ENCODE results near the gene PEX14. TPM values are rescaled to one million over a fixed set of nuclear protein-coding genes. Genes with fewer than 3 reads are reported as not detected.

Gene PEX14
- total RNA-seq, 1 donor: 15.2 TPM

DNA sequence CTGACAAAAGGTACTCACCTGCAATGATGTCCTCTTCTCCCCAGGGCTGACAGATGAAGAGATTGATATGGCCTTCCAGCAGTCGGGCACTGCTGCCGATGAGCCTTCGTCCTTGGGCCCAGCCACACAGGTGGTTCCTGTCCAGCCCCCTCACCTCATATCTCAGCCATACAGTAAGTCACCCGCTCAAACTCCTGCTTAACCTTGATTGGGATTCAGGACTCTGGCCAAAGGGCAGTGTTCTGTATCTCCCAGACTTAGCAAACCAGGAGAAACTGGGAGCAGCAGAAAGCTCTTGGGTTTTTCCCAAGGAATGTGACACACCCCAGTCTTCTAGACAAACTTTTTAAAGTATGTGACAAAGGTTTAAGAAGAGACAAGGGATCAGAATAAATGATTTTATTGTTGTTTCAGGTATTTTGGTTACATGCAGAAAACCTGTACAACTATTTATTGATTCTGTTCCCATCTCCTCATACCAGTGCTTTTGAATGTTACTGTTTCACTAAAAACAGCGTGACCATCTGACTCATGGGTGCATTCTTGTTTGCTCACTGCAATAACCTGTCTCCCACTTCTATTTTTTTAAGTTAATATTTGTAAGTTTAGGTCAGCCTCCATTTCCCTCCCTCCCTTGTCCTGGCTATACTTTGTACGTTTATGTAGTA lies 124.6 kb downstream of the PEX14 start:
- Histone ChIP-seq H3K4me3 (ENCODE audit: insufficient read depth, low read length) (no peak overlapping the region), H3K4me2 (ENCODE audit: insufficient read depth, low read length) (peak overlapping the region; percentile 62), H3K79me2 (ENCODE audit: insufficient read depth, low read length) (no peaks in the 10 kb centered on the region), H3K36me3 (ENCODE audit: insufficient read depth, low read length) (peaks cover 3% of the 10 kb centered on the region), H2AFZ (ENCODE audit: low read length) (no peak overlapping the region), H3K4me1 (ENCODE audit: insufficient read depth, low read length) (peaks cover 14% of the 10 kb centered on the region), H4K20me1 (ENCODE audit: insufficient read depth, low read length) (no peaks in the 10 kb centered on the region), H3K27me3 (ENCODE audit: insufficient read depth, low read length) (no peaks in the 10 kb centered on the region), H3K9me3 (ENCODE audit: low read depth, low read length) (no peaks in the 10 kb centered on the region), H3K27ac (ENCODE audit: low read depth, low read length) (peak overlapping the region; percentile 80)
- TF ChIP-seq, protein P1, sequence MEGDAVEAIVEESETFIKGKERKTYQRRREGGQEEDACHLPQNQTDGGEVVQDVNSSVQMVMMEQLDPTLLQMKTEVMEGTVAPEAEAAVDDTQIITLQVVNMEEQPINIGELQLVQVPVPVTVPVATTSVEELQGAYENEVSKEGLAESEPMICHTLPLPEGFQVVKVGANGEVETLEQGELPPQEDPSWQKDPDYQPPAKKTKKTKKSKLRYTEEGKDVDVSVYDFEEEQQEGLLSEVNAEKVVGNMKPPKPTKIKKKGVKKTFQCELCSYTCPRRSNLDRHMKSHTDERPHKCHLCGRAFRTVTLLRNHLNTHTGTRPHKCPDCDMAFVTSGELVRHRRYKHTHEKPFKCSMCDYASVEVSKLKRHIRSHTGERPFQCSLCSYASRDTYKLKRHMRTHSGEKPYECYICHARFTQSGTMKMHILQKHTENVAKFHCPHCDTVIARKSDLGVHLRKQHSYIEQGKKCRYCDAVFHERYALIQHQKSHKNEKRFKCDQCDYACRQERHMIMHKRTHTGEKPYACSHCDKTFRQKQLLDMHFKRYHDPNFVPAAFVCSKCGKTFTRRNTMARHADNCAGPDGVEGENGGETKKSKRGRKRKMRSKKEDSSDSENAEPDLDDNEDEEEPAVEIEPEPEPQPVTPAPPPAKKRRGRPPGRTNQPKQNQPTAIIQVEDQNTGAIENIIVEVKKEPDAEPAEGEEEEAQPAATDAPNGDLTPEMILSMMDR (IDR thresholded peaks at IDR 0.05; ENCODE audit: extremely low read depth, low read depth, low read length): no peak
- DNase-seq (ENCODE audit: insufficient read length, low spot score, missing footprints): peak; percentile 91

DNA sequence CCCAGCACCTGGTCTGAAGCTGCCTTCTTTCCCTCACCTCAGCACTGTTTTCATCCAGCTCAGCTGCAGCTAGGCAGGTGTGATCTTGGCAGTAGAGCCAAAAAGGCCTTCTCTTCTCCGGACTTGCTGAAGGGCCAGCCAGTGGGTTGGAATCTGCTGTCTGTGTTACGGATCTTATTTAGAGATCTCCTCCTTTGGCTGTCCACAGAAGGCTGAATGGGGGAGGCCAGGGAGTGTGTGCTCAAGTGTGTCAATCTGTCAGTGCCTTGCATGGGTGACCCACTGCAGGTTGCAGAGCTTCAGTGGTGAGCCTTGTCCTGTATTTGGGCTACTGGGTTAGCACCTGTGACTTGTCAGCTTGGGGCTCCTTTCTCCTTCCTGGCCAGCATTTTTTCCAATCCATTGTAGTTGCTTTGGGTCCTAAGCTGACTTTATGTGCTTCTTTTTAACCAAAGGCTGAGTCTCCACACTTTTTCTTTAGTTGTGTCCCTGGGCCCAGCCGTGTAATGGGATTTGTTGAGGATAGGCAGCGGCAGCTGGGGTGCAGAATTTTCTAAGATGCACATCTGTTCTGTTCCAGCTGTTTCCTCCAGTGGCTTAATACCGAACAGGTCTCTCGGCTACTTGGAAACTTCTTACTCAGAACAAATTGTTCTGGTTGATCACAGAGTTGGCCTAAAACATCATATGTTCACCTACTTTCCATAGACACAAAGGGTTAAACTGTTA lies 126.8 kb downstream of the PEX14 start:
- H3K9me3 ChIP-seq (ENCODE audit: low read depth, low read length): no peaks in the 10 kb centered on the region
- H2AFZ ChIP-seq (ENCODE audit: low read length): no peak overlapping the region
- DNase-seq (ENCODE audit: insufficient read length, low spot score, missing footprints): no peak
- no peak overlapping the region for H3K4me3 ChIP-seq (ENCODE audit: insufficient read depth, low read length)
- TF ChIP-seq, protein P1 (IDR thresholded peaks at IDR 0.05; ENCODE audit: extremely low read depth, low read depth, low read length): no peak
- peaks cover 3% of the 10 kb centered on the region for H3K36me3 ChIP-seq (ENCODE audit: insufficient read depth, low read length)
- H3K27ac ChIP-seq (ENCODE audit: low read depth, low read length): no peak overlapping the region
- no peaks in the 10 kb centered on the region for H4K20me1 ChIP-seq (ENCODE audit: insufficient read depth, low read length)
- H3K4me2 ChIP-seq (ENCODE audit: insufficient read depth, low read length): no peak overlapping the region
- no peaks in the 10 kb centered on the region for H3K27me3 ChIP-seq (ENCODE audit: insufficient read depth, low read length)
- H3K4me1 ChIP-seq (ENCODE audit: insufficient read depth, low read length): peaks cover 14% of the 10 kb centered on the region
- no peaks in the 10 kb centered on the region for H3K79me2 ChIP-seq (ENCODE audit: insufficient read depth, low read length)

DNA sequence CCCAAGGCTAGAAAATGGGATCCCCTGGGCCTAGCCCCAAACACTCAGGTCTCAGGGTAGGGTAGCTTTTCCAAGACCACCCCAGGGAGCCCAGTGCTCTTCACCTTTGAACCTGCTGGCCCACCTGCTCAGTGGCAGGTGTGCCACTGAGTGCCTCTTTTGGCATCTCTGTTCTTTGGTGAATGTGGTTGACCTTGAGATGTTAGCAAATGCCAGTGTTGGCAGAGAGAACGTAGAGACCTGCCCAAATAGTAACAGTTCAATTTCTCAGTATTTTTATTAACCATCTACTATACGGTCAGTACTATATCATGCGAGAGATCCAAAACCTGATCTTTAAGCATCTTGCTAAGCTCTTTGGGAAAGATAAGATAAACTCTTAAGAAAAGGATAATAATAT lies 128.2 kb downstream of the PEX14 start:
- Histone ChIP-seq H2AFZ (ENCODE audit: low read length) (no peak overlapping the region), H3K9me3 (ENCODE audit: low read depth, low read length) (no peaks in the 10 kb centered on the region), H3K4me2 (ENCODE audit: insufficient read depth, low read length) (no peak overlapping the region), H3K4me1 (ENCODE audit: insufficient read depth, low read length) (peaks cover 14% of the 10 kb centered on the region), H3K36me3 (ENCODE audit: insufficient read depth, low read length) (peaks cover 3% of the 10 kb centered on the region), H3K79me2 (ENCODE audit: insufficient read depth, low read length) (no peaks in the 10 kb centered on the region), H4K20me1 (ENCODE audit: insufficient read depth, low read length) (no peaks in the 10 kb centered on the region), H3K27ac (ENCODE audit: low read depth, low read length) (no peak overlapping the region), H3K4me3 (ENCODE audit: insufficient read depth, low read length) (no peak overlapping the region), H3K27me3 (ENCODE audit: insufficient read depth, low read length) (no peaks in the 10 kb centered on the region)
- no peak for DNase-seq (ENCODE audit: insufficient read length, low spot score, missing footprints)
- TF ChIP-seq, protein P1 (IDR thresholded peaks at IDR 0.05; ENCODE audit: extremely low read depth, low read depth, low read length): no peak

DNA sequence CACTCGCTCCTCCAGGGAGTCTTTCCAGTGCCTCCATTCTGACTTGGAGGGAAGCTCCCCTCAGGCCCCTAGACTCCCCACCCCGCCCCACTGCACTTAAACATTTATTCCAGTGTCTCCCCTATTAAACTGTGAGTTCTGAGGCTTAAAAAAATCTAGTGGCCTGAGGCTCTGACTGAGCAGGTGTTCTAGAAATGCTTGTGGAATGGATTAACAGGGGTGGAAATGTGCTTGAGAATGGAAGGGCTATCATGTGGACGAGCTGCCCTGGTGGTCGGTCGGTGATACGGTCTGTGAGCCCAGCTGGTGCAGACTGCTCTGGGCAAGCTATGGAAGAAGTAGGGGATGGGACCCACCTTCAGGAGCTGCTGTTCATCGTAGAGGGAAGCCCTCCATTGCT lies 130.2 kb downstream of the PEX14 start:
- peaks cover 3% of the 10 kb centered on the region for H3K36me3 ChIP-seq (ENCODE audit: insufficient read depth, low read length)
- no peaks in the 10 kb centered on the region for H3K79me2 ChIP-seq (ENCODE audit: insufficient read depth, low read length)
- no peak overlapping the region for H3K4me2 ChIP-seq (ENCODE audit: insufficient read depth, low read length)
- no peaks in the 10 kb centered on the region for H4K20me1 ChIP-seq (ENCODE audit: insufficient read depth, low read length)
- H3K4me3 ChIP-seq (ENCODE audit: insufficient read depth, low read length): no peak overlapping the region
- H3K27me3 ChIP-seq (ENCODE audit: insufficient read depth, low read length): no peaks in the 10 kb centered on the region
- H3K27ac ChIP-seq (ENCODE audit: low read depth, low read length): no peak overlapping the region
- no peak for DNase-seq (ENCODE audit: insufficient read length, low spot score, missing footprints)
- no peak overlapping the region for H2AFZ ChIP-seq (ENCODE audit: low read length)
- TF ChIP-seq, protein P1 (IDR thresholded peaks at IDR 0.05; ENCODE audit: extremely low read depth, low read depth, low read length): no peak
- no peaks in the 10 kb centered on the region for H3K9me3 ChIP-seq (ENCODE audit: low read depth, low read length)
- H3K4me1 ChIP-seq (ENCODE audit: insufficient read depth, low read length): peaks cover 1% of the 10 kb centered on the region

Measured in osteoblast (primary cell).